Fibroblast of skin of right quadriceps (primary cell): ENCODE data around the gene MPHOSPH9.

ENCODE experiments used
- DNase-seq: peaks from one replicate; pipeline ENCODE4 v3.0.0-alpha.2; 2013

The MPHOSPH9 gene

DNA sequence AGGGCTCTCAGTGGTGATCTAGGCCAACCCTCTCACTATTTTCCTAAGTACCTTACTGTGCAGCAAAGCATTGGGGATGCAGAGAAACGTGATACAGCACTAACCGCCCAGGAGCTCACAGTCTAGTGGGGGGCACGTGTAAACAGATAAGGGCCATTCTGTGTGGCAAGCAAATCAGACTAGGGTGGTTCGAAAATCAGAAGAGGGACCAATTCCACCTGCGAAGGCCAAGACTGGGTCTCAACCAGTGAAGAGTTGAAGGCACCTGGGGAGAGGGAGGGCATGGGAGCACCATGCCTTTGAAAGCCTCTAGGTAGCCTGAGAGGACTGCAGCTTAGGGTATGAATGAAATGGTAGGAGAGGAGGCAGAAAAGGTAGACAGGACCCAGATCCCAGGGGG lies 84.3 kb downstream of the MPHOSPH9 start:
- DNase-seq, result no peak

DNA sequence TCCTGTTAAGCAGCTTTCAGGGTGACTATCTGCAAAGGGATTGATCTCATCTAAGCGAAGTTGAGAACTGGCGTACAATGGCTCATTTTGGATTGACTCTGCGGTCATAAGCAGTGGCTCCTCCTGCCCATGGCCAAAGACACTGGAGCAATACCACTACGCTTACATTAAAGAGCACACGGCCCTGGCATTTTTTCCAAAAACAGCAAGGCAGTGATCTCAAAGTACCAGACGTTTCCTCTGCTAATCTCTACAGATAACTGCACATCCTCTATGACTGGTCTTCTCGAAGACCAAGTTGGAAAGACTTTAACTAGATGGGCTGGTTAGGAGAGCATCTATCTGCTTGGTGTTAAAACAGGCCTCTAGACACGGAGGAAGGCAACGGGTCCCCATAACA lies 84.7 kb downstream of the MPHOSPH9 start:
- no peak for DNase-seq

DNA sequence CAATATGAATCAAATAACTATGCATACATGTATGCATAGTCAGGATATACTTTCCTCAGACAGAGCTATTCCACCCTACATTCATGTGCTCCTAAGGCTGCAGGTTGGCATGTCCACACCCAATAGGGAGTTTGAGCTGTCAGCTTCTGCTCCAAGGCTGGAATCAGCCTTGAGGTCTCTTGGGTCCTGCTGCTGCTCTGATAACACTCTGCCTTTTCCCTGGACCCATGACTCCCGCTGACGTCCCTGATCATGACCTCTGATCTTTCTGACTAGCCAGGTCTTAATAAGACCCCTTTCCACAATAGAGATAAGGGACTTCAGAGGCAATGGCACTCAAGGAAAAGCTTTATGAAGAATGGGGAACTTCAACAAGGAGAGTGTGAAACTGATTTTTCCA lies 87.7 kb downstream of the MPHOSPH9 start:
- no peak for DNase-seq

DNA sequence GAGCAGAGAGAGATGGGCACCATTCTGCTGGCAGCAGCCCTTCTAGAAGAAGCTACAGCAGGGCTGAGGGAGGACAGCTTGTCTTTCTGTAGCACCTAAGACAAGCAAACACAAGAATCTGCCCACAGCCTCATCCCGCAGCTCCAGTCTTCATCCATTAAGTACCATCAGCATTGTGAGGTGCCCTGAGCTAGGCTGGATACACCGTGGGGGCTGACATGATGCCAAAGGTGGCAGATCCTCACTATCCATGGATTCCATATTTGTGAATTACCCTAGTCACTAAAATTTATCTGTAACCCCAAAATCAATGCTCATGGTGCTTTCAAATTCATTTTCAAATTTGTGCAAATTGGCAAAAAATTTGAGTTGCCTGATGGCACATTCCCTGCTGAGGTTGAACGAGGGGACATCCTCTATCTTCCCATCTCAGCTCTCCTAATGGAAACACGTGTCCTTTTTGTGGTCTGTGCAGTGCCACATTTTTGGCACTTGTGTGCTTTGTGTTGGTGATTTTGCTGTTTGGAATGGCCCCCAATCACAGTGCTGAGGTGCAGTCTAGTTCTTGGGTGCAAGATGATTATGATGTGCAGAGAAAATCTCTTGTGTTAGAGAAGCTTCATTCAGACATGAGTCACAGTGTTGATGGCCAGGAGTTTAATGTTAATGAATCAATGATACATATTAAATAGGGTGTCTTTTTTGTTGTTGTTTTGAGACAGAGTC lies 89.0 kb downstream of the MPHOSPH9 start:
- DNase-seq, result peak; percentile 54

DNA sequence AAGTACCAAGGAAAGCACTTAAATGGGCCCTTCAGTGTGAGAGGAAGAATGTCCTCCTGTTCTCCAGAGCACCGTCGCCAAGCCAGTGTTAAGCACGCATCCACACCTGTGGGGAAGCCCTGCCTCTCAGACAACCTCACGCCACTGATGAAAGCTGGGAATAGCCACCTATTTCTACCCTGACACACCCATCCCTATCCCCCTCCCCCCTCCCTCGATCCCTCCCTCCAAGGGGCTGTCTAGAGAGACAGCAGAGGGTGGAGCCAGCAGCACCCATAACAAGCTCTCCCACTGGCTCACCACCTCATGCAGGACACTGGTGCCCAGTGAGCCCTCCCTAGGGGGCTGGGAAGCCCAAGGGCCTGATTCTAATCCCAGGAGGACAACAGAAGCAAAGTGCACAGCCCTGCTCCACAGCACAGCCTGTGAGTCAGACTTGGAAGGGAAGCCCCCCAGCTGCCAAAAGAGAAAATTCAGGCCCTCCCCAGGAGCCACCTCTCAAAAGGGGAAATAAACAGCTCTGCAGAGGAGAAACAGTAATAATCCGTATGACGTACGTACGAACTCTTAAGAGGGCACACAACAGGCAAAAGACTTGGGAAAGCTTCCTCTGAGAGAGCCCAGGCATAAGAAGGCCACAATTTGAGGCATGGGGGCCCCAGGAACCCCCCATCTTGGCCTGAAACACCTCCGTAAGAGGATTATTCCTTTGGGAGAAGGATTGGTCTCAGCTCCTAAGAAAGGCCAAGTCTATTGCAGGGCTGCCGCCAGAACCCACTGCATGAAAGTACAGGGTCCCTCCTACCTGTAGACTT lies 89.8 kb downstream of the MPHOSPH9 start:
- peak; percentile 33 for DNase-seq

DNA sequence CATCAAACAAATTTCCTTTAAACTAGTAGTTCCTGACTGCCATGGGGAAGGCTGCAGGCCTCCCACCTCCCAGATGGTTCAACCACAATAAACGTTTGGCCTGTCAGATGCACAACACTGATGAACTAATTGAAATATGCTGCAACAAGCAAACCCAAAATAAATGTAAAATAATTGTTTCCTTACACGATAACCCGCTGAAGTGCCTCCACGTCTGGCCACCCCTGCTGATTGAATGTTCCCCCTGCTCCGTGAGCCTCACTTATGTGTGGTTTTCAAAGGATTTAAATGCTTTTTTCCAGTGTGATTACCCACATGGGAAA lies 90.5 kb downstream of the MPHOSPH9 start:
- DNase-seq, result peak; percentile 76

DNA sequence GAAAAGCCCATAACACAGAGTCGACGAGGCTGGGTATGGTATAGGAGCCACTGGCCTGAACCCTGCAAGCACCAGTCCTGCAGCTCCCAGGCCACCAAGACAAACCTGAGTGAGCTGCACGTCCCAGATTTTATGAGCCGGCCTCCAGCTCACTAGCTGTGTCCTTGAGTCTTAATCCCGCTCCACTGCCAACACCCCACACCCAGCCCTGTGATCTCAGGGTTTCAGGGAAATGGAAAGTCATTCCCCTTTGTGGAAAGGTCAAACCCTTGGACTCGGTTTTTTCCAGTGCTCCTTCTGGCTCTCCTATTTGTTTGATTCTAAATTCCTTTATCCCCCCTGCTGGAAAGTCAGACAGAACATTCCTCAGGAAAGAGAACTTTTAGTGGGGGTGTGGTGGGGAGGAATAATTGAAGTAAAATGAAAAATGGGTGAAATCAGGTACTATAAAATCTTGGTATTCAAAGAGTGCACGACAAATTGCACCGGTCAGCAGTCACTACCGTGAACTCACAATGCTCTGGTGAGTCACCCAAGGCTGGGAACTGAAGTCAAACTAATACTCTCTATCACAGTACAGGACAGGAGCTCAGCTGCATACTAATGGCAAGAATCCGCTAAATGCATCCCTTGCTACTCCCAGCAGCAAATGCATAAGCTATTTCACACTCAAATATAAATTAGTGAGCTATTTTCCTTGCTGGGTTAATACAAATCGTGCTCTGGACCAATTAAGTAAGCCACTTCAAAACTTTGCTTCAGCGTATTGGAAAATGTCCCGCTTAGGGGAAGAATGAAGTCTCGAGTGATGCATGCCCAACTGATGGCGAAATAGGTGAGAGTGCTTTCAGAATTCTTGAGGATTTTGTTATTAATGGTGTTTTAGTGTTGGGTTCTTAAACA lies 91.1 kb downstream of the MPHOSPH9 start:
- peak; percentile 86 for DNase-seq

DNA sequence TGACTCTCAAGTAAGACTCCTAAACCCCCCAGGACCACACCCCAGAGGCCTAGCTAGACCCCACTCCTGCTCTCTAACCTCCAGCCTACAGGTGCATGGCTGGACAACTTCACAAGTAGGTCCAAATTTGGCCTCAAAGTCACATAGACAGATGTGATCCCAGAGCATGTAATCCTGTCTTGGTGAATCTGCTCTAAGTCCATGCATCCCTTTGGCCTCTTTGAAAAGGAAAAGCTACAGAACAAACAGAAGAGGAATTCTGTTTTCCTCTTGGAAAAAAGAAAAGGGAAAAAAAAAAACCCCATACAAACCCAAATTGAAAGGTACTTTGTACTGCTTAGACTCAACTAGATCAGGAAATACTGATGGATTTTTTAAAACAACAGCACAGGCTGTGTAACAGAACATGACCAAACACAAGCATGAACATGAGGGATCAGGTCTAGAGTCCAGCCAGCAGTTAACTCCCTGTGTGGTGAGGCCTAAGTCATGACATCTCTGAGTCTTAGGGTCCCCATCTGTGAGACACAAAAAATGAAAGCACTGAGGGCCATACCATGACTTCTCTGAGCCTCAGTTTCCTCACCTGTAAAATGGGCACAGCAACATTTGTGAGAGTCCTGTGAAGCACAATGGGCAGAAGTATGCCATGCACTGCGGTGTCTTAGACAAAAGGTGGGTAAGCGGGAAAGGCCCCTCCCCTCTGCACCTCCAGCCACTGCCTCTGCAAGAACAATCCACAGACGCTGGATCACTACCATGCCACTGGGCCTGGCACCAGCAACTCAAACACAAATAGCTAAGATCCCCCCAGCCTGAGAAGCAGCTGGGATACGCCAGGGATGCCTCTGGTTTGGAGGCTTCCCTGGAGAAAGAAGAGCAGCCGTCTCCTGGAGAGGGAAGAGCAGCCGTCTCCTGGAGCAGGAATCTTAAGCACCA lies 92.0 kb downstream of the MPHOSPH9 start:
- no peak for DNase-seq

DNA sequence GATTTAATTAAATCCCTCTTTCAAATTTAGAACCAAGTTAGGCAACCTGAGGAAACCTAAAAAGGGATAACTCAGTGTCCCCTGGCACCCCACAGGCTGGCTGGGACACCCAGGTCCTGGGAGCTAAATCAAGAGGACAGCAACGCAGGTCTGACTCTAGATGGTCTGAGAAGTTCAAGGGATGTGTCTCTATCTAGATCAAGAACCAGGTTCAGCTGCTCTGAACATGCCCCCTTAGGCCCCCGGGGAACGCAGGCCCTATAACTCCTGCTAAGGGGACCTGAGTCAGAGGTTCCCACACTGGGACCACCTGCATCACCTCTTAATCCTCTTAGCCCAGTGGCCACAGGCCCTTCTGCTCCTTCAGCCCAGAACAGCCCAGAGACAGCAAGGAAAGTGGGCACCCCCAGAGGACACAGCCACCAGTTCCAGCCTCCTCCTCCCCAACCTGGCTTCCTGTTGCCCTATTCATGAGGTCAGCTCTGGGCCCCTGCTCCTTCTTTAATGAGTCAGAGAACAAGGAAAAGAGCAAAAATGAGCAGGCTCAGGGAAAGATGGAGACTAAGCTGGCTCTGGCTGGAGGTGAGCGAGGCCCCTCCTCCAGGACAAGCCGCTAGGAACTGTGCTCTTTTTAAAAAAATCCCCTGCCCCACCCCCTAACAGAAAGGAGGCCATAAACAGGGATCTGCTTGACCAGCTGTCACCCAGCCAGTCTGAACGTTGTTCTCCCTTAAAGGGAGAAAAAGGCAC lies 92.8 kb downstream of the MPHOSPH9 start:
- peak; percentile 61 for DNase-seq

DNA sequence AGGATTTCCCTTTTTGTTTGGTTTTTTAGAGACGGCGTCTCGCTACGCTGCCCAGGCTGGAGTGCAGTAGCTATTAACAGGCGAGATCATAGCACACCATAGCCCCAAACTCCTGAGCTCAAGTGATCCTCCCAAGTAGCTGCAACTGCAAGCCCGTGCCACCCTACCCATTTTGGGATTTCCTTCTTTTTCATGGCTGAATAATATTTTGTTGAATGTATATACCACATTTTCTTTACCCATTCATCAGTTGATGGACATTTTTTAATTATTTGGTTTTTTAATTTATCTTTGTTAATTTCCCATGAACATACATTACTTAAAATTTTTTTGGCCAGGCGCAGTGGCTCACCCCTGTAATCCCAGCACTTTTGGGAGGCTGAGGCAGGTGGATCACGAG lies 97.3 kb downstream of the MPHOSPH9 start:
- DNase-seq, result no peak

DNA sequence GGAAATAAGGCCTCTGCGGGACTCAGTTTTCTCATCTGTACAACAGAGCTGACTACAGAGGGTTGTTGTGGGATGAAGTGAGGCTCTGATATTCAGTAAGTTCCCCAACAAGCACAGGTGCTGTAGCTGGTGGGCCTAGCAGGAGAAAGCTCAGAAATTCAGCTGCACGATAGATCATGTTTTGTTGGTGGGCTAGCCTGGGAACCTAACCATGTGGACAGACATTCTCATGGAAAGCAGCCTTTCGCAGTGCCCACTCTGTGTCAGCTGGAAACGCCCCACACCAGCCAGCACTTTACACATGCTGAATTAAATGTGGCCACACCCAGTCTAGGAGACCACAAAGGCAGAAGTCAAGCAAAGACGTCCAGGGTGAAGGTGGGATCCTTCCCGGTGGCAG lies 98.1 kb downstream of the MPHOSPH9 start:
- no peak for DNase-seq

DNA sequence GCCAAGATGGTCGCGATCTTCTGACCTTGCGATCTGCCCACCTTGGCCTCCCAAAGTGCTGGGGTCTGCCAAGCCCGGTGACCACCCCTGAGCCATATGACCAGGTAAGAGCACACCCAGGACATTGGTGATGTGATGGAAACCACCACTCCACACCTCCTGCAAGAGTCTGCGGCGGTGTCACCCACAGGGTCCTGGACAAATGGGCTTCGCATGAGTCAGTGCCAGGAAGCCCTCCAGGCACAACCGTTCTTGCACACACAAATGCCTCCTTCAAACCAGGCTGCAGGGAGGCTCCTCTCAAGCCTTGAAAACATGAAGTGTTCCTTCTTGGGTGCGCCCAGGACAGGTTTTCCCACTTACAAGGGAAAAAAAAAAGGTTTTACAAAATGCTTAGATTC lies 98.7 kb downstream of the MPHOSPH9 start:
- DNase-seq, result no peak

DNA sequence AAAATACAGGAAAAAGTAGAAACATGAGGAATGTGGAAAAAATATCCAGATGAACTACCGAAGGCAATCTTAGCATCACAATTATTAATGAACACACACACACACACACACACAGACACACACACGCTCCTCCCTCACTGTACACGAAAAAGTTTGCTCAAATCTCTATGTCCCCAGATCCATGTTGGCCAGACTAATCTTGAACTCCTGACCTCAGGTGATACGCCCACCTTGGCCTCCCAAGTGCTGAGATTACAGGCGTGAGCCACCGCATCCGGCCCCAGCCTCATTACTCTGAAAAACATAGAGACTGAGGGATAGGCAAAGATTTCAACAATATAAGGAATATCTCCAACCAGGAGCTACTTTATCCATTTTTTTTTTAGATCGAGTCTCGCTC lies 99.2 kb downstream of the MPHOSPH9 start:
- DNase-seq, result no peak

DNA sequence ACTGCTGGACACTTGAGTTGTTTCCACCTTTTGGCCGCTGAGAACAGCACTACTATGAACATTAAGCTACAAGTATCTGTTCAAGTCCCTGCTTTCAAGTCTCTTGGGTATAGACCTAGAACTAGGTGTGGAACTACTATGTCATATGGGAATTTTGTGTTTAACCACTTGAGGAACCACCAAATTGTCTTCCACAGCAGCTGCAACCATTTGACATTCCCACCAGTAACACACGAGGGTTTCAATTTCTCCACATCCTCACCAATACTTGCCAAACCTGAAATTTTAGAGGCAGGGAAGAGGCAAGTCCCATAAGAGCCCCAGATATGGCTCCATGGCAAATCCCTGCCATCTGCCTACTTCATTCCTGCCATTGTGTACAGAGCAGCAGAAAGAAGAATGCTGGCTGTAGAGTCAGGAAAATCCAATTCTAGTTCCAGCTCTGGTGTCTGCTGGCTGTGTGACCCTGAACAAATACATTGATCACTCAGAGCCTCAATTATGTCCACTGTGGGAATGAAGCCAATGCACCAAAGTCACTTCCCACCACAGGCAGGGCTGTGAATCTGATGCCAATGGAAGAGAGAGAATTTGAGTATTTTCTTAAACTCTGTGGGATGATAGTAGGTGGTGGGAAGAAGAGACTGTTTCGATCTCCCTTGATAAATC lies 99.9 kb downstream of the MPHOSPH9 start:
- DNase-seq, result no peak

DNA sequence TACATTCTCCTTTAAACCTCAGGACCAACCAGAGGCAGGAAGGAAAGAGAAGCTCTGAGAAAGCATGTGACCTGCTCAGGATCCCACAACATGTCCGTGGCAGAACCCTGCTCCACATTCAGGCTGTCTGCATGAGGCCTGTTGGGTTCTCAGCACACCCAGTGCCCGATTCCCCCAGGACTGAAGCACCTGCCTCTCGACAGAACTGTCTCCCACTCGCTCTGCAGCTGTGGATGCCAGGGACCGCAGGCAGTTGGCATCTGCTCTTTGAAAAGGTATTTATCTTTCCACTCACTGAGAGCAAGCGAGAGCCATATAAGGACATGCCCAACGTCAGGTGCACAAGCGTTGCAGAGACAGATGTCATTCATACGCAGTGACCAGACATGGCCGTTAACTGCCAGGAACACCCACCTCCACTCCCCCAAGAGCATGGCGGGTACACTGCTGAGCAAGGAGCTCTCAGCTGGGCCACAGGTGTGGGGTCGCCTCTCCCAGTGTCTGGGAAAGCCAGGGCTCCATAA lies 101.0 kb downstream of the MPHOSPH9 start:
- DNase-seq, result no peak

DNA sequence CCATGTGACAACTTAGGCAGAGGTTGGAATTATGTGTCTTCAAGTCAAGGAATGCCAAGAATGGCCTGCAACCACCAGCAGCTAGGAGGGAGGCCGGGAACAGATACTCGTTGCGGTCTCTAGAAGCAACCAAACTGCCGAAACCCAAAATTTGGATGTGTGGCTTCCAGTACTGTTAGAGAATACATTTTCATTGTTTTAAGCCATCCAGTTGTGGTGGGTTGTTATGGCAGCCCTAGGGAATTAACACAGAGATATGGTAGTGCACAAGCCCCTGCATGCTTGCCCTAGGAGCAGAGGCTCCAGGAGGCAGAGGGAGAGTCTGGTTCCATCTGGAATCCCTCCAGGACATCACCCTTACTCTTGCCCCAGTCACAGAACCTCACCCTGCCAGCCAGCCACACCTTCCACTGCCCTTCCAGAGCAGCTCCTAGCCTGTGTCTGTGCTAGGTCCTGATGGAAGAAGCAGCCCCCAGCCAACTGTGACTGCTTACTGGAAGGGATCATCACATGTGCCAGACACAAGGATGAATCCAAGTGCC lies 101.6 kb downstream of the MPHOSPH9 start:
- DNase-seq, result peak; percentile 77

DNA sequence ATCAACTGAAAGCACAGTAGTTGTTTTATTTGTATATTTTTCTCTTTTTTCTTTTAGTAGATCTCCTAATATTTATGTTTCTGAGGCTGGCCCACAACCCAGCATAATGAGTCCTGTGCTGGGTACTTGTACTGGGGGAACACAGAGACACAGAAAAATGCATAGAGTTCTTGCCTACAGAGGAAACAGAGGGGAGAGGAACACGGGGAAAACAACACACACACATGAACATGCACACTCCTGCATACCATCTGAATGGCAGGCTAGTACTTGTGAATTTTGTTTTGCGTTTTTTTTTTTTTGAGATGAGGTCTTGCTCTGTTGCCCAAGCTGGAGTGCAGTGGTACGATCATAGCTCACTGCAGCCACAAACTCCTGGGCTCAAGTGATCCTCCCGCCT lies 103.3 kb downstream of the MPHOSPH9 start:
- DNase-seq, result no peak

DNA sequence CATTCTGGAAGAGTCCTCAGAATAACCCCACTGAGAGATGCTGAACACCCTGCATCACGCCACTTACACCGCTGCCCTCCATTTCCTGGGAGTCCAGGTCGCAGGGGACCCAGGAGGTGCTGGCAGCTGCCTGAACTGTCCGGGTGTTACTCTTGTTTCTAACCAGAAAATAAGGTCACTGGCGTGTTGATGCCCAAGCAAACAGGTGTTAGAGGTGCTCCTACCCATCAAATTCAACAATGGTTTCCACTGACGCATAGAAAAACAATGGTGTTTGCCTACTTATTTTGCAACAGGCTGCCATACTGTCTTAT lies 105.8 kb downstream of the MPHOSPH9 start:
- DNase-seq, result no peak

DNA sequence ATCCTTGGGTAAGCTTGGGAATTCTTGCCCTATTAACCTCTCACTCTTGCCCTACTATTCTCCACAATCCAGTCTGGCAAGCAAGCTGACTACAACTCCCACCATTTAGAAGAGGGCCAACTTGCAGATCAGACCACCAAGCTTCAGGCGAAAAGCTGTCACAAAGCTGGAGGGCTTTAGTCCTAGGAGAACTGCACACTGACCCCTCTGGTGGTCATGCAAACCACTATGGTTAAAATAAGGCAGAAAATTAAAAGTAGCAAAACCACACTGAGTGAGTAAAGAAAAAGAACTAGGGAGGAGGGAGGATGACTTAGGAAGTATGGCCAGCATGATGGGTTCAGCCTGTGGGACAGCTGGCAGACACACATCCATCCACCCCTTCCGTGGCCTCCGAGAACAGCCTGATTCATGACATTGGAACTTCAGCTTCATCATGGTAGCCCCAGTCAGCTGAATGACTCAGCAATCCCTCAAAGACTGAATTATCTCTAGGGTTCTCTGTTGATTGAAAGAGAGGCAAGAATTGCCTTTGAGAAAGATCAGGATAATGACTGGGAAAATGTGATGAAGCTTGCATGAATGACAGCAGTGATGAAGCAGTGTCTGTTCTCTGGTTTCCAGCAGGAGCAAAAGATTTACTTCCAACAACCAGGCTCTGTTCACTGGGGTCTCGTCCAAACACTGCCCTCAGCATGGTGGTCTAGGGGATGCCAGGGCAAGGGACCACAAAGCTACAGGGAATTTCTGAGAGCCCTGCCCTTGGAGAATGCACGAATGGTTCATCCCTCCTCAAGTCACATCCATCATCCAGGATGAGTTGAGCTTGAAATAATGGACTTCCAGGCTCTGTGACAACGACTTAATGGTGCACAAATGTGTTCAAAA lies 106.4 kb downstream of the MPHOSPH9 start:
- DNase-seq, result peak; percentile 99

DNA sequence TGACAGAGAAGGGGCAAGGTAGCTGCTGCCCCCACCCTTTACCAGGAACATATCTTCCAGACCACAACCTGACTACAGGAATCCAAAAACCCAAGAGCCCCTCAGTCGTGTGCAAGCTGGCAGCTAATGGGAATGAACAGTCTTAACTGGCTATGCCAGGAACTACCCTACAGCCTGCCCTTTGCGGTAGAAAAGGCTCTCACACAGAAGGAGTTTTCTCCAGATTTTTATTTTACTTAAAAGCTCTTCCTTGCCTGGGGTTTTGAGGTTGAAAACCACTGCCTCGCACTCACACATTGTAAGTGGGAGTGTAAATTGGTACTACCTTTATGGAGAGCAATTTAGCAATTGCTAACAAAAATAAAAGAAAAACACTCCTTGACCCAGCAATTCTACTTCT lies 110.3 kb downstream of the MPHOSPH9 start:
- DNase-seq, result no peak
